ENCODE measurements around the gene ATXN1. TPM values are rescaled to one million over a fixed set of nuclear protein-coding genes. Genes with fewer than 3 reads are reported as not detected.

The ATXN1 gene
- total RNA-seq, 1 donor from 2014 or later: 15.5 TPM

DNA sequence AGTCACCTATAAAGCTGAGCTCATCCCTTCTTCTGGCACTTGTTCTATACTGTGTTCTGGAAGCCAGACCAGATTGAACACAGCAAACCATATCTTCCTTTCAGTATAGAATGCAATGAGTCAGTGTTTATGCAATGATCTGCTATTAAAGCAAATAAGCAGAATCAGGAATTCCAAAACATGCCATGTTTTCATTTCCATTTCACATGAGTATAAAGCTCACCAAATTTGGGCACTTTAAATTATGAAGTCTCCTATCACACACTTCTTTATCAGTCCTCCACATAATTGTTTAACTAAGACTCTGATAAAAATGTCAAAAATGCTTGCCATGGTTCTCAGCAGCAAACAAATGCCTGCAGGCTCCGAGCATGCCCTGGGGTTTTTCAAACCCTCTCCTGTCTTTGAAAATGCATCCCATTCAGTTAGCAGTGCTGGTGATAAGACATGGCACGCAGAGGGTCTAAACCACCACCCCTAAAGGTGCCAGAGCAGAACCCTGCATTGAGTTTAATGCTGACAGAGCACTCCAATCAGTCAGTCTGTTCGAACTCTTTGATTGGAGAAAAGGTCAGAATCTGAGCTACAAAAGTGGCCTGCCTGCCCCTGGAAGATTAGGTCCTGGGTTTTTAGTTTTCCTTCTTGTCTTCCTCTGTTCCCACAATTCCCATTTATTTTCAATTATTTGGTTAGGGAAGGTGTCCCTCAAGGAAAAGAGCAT, 288.8 kb downstream of the ATXN1 start:
- peaks cover 5% of the 10 kb centered on the region for H3K36me3 Mint-ChIP-seq (ENCODE audit: unreplicated experiment)
- DNase-seq: no peak
- H3K27me3 Mint-ChIP-seq (ENCODE audit: unreplicated experiment): no peaks in the 10 kb centered on the region
- H3K9me3 Mint-ChIP-seq (ENCODE audit: unreplicated experiment): no peaks in the 10 kb centered on the region
- H3K4me1 Mint-ChIP-seq (ENCODE audit: low read depth, unreplicated experiment): peaks cover 17% of the 10 kb centered on the region
- TF ChIP-seq, protein P1, sequence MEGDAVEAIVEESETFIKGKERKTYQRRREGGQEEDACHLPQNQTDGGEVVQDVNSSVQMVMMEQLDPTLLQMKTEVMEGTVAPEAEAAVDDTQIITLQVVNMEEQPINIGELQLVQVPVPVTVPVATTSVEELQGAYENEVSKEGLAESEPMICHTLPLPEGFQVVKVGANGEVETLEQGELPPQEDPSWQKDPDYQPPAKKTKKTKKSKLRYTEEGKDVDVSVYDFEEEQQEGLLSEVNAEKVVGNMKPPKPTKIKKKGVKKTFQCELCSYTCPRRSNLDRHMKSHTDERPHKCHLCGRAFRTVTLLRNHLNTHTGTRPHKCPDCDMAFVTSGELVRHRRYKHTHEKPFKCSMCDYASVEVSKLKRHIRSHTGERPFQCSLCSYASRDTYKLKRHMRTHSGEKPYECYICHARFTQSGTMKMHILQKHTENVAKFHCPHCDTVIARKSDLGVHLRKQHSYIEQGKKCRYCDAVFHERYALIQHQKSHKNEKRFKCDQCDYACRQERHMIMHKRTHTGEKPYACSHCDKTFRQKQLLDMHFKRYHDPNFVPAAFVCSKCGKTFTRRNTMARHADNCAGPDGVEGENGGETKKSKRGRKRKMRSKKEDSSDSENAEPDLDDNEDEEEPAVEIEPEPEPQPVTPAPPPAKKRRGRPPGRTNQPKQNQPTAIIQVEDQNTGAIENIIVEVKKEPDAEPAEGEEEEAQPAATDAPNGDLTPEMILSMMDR (IDR thresholded peaks at IDR 0.05; ENCODE audit: partially characterized antibody, unreplicated experiment): no peak
- no peak overlapping the region for H3K27ac Mint-ChIP-seq (ENCODE audit: unreplicated experiment)
- no peak overlapping the region for H3K4me3 Mint-ChIP-seq (ENCODE audit: unreplicated experiment)

DNA sequence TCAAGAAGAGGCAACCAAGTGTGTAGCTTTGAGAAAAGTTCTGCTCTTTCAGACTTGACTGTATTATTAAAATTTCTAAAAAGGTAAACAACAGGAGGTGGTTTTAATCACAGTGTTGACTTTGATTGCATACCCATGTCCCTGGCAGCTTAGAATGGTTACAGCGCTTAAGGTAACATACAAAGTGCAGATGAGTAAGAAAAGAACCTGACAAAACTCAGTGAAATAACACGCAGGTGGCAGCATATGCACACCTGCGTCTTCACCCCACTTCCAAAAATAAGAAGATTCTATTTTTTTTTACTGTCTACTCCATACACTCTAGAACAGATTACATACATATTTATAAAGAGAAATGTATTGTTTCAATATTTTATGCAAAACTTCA, 289.4 kb downstream of the ATXN1 start:
- no peaks in the 10 kb centered on the region for H3K27me3 Mint-ChIP-seq (ENCODE audit: unreplicated experiment)
- peaks cover 5% of the 10 kb centered on the region for H3K36me3 Mint-ChIP-seq (ENCODE audit: unreplicated experiment)
- H3K4me1 Mint-ChIP-seq (ENCODE audit: low read depth, unreplicated experiment): peaks cover 16% of the 10 kb centered on the region
- no peaks in the 10 kb centered on the region for H3K9me3 Mint-ChIP-seq (ENCODE audit: unreplicated experiment)
- DNase-seq: no peak
- no peak overlapping the region for H3K27ac Mint-ChIP-seq (ENCODE audit: unreplicated experiment)
- TF ChIP-seq, protein P1 (IDR thresholded peaks at IDR 0.05; ENCODE audit: partially characterized antibody, unreplicated experiment): no peak
- no peak overlapping the region for H3K4me3 Mint-ChIP-seq (ENCODE audit: unreplicated experiment)

- Mint-ChIP-seq H3K4me1 (ENCODE audit: low read depth, unreplicated experiment) (peaks cover 16% of the 10 kb centered on the region), H3K27ac (ENCODE audit: unreplicated experiment) (peak overlapping the region; percentile 45), H3K4me3 (ENCODE audit: unreplicated experiment) (no peak overlapping the region), H3K36me3 (ENCODE audit: unreplicated experiment) (peaks cover 5% of the 10 kb centered on the region), H3K9me3 (ENCODE audit: unreplicated experiment) (no peaks in the 10 kb centered on the region), H3K27me3 (ENCODE audit: unreplicated experiment) (no peaks in the 10 kb centered on the region)
- no peak for DNase-seq
- TF ChIP-seq, protein P1 (IDR thresholded peaks at IDR 0.05; ENCODE audit: partially characterized antibody, unreplicated experiment): no peak
These were observed 289.9 kb downstream of the ATXN1 start for GRCh38 chr6:16471222-16471909.

GRCh38 chr6:16470502-16471221, 290.6 kb downstream of the ATXN1 start:
- TF ChIP-seq, protein P1 (IDR thresholded peaks at IDR 0.05; ENCODE audit: partially characterized antibody, unreplicated experiment): no peak
- H3K27me3 Mint-ChIP-seq (ENCODE audit: unreplicated experiment): no peaks in the 10 kb centered on the region
- peaks cover 5% of the 10 kb centered on the region for H3K36me3 Mint-ChIP-seq (ENCODE audit: unreplicated experiment)
- no peak overlapping the region for H3K4me3 Mint-ChIP-seq (ENCODE audit: unreplicated experiment)
- H3K27ac Mint-ChIP-seq (ENCODE audit: unreplicated experiment): no peak overlapping the region
- peaks cover 16% of the 10 kb centered on the region for H3K4me1 Mint-ChIP-seq (ENCODE audit: low read depth, unreplicated experiment)
- no peak for DNase-seq
- H3K9me3 Mint-ChIP-seq (ENCODE audit: unreplicated experiment): no peaks in the 10 kb centered on the region
